AG20443 (cell line): ENCODE results near the gene FCAMR.
A peak's percentile ranks its signal among the peaks of the same experiment; 100 is the strongest.

Experiments used
- DNase-seq: peaks from one replicate; pipeline ENCODE4 v3.0.0; 2012; ENCODE audit warnings: low spot score, mixed read lengths

FCAMR gene

DNA sequence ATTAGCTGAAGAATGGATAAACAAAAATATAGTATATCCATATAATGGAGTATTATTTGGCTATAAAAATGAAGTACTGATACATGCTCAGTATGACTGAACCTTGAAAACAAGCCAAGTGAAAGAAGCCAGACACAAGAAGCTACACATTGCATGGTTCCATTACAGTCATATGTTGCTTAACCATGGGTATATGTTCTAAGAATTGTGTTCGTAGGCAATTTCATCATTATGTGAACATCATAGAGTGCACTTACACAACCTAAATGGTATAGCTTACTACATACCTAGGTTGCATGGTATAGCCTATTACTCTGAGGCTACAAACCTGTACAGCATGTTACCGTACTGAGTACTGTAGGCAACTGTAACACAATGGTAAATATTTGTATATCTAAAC, 28.6 kb upstream of the FCAMR start:
- DNase-seq, result no peak

DNA sequence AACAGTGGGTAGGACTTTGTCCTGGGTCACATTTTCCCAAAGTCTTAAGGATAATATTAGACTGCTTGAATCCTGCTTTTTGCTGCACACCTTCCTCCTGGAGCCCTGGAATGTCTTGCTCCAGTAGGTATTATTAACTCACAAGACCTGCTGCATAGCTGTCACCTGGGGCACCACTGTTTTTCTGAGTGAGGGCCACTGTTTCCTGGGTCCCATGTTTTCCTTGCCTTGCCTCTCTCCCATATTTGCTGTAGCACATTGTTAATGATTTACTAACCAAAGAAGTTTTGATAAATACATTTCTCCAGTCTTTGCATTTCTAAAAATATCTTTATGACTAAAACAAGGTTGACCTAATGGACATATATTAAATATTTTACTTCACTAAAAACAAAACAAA, 22.5 kb upstream of the FCAMR start:
- no peak for DNase-seq

DNA sequence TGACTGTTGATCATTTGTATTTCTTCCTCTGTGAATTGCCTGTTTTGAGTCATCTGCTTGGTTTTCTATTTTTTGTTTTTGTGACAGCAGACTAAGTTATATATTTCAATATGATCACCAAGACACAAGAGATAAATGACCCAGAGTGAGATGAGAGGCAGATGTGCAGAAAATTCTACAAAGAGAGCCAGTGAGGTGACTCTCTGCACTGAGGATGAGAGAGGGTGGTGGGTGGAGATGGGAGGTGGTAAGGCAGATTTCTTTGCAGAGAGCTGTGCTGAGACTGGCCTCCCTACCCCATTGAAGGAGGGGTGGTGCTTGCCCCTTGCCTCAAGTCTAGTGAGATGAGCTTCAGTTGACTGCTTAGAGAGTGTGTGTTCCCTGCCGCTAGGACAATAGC, 17.6 kb upstream of the FCAMR start:
- DNase-seq, result no peak

DNA sequence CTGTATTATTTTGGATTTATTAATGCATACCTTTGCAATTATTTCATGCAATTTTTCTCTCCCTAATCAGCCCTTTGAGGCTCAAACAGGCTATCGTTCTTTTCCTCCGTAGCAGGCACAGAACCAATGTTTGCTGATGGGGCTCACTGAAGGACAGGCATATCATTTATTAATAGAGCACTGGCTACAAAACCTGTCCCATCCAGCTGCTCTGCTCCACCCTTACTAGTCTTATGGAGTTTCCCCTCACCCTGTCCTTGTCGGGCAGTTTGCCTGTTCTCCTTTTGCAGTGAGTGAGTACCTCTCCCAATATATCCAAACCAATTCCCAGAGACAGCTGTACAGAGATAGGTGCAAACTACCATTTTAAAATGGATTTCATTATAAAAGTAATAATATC, 16.6 kb upstream of the FCAMR start:
- DNase-seq, result no peak

DNA sequence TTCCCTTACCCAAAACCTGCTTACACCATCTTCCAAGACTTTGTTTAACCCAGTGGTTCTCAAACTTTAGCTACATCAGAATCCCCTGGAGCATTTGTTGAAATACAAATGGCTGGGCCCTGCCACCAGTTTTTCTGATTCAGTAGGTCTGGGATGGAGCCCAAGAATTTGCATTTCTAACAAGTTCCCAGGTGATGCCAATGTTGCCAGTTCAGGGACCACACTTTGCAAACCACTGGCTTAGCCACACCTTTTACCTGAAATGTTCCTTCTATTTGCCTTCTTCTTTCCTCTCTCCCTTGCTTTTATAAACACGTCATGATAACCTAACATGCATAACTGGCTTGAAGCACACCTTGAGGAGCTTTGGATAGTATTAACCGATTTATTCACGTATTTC, 16.1 kb upstream of the FCAMR start:
- no peak for DNase-seq

DNA sequence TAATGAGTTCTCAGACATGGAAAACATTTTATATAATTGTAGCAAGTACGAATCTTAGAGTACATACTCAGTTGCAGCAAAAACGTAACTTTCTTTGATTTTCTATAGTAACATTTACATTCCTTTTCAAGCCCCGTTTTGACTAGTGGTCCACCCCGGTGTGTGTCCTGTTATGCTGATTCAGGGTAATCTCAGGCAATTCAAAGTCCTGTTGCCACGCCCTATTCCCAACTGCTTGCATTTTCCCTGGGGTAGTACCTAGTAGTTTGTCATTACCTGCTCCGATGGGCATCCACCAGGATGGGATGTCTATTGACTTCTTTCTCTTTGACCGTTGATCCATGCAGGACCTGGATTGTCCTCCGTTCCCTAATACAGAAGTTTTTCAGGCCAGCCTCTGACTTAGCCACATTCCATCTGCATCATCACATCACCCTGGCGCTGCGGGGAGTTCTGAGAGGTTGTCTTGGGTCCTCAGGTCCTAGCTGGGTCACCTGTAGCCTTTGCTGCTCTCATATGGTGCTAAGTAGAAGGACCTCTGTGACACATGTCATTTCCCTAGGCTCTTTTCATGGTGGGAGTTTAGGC, 15.0 kb upstream of the FCAMR start:
- no peak for DNase-seq

DNA sequence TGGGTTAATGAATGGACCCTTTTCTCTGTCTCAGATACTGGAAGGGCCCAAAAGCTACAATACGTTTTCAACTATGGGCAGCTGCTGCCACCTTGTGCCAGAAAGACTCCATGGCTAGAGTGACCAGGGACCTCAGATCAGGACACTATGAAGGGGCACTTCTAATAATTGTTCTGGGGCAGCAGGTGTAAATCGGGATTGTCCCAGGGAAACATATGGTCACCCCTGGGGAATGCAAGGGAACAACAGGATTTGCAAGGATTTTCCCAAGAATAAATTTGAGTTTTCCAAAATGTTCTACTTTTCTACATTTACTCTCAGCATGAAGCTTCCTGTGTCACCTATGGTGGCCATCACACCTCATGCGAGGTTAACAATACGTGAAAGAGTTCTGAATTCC, 12.0 kb upstream of the FCAMR start:
- peak; percentile 82 for DNase-seq

DNA sequence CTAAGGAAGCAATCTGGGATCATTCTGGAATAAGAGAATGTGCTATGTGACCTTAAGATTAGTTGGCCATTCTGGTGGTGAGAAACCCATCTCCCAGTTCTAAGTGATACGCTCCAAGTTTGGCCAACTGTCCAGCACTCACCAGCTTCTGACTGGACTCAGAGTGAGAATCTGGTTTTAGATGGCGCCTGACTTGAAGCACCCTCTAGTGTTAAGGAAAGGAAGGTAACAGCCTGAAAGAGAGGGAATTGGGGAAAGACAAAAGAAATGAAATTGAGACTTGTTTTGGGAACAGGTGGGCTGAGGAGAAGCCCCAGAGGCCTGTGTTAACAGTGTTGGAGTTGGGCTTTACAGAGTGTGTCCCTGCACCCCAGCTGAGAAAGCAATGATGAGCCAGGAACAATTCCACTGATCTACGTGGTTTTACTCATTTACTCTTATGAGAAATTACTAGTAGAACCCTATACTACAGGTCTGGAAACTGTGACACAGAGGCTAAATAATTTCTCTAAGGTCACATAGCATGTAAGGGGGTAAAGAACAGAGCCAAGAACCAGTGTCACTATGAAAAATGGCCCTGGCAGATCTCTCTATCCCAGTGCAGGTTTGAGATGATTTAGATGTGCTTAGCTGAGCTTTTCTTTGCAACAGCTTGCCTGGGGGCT, 9.3 kb upstream of the FCAMR start:
- peak; percentile 45 for DNase-seq

DNA sequence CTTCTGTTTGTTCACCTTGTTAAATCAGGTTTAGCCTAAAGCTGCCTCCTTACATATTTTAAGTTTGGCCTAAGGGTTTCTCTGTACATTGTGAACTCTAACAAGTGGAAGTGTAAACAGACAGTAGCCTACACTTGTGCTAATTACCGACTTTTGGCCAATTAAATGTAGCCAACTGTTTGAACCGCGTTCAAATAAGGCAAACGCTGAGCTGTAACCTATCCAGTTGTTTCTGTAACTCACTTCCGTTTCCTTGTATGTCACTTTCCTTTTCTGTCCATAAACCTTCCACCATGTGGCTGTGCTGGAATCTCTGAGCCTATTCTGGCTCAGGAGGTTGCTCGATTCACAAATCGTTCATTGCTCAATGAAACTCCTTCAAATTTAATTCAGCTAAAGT, 8.0 kb upstream of the FCAMR start:
- DNase-seq, result no peak

DNA sequence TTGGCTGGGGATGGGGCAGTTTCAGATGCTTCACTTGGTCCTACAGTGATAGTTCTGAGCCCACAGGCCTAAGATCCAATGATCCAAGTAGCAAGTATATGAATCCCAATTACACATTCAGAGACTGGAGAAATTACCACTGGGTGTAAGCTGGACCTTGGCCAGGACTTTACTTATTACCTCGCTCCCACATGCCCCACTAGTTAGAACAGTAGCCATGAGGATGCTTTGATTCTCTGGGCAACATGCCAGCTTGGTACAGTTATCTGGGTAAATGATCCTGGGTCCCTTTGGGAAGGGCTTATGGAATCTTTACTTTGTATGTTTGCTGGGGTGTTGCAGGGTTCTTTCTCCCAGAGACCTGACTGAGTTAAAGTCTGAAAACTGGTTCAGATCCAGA, 5.0 kb upstream of the FCAMR start:
- no peak for DNase-seq

DNA sequence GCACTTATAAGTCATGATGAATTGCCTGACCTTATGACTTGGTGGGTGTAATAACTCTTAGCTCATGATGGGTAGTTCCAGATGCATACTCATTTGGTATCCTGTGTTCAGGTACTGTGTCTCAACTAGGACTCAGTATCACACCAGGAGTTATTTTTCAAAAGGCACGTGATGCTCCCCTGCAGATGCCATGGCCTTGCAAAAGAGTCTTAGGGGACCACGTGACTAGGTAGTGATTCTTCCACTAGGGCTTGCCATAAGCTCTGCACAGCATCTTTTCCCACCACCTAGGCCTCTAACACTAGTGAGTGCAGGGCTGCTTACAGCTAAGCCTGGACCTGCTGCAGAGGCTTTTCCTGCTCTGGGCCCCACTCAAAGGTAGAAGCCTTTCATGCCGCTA, 3.9 kb upstream of the FCAMR start:
- DNase-seq, result no peak

DNA sequence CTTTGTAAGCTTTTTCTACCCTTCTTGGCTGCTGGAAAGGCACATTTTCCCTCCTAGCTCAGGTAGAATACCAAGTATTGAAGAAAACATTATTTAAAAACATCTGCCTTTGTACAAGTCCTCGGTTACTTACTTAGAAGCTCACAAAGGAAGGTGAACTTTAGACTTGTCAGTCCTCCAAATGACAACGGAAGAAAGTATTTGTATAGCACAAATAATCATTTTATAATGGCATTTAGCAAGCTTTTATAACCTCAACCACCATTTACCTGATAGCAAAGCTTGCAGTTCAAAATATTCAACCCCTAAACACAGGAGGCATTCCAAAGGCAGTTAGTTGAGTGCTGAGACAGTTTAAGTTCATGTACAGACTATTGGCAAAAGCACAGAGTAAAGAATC, 2.5 kb upstream of the FCAMR start:
- no peak for DNase-seq

DNA sequence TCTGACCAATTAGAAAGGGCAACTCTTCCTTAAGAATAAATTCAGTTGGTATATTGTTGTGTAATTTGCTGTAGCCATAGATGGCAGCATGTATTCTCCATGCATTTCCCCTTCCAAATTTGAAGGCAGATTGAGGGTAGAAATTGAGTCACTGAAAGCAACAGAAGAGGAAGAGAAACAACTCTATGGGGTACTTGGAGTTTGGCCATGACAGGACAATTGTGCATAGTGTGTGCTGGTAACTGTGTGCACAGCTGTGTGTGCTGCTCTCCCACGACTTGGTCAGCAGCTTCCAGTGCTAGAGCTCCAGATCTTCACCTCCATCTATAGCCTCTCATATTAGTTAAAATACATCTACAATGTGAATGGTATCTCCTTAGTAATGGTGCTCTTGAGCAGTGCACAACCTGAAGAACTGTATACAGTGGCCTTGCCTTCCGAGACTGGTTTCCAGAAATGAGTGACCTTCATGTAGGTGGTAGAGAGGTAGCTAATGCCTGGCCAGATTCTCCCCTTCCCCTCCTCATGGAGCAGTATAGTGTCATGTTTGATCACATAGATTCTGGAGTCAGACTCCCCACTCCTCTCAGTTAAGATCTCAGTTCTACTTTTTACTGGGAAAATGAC, 882 bp upstream of the FCAMR start:
- no peak for DNase-seq

DNA sequence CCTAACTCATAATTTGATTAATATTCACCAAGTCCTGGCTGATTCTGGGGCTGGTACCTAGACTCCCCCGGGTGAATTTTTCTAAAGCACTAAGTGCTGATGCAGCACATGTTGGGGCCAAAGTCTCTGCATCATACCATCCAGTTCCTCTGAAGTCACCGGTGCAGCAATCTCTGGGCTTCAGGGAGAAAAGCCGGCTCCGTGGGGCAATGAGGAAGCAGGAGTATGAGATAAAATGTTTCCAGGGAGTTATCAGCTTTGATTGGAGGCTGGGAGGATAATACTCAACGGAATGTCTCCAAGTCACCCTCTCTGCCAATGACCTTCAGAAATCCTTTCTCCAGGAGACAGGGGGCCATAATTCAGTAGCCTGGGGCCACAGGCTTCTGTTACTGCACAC, 1.2 kb downstream of the FCAMR start:
- DNase-seq, result no peak

DNA sequence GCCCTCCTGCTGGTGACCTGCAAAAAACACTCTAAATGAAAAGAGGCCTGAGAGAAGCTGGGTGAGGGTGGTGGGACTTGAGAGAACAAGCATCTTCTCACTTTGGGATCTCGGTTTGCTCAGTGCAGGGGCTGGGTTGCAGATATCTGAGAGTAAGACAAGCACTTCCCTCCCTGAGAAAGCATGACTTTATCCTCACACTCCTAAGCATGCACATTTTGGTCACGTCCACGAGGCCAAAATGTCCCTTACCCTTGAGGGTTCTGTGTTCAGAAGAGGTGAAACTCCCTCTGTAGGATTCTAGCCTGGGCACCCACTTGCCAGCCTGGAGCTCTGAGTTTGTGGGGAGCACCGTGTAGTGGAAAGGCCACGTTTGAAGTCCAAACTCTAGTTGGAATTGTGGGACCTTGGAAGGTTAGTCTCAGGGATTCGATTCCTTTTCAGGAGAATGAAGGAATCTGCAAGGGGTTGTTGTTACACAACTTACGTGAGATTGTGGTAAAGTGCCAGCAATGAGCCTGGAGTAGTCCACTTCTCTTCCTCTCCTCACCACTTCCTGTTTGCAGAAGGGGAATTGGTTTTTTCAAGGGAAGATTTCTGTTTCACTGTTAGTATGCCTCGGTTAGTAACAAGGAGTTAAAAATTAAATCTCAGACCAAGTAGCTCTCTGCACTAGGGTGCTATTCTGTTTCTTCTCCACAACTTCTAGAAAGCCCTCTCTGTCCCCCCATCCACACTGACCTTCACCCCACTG, 3.0 kb downstream of the FCAMR start:
- DNase-seq, result peak; percentile 40

DNA sequence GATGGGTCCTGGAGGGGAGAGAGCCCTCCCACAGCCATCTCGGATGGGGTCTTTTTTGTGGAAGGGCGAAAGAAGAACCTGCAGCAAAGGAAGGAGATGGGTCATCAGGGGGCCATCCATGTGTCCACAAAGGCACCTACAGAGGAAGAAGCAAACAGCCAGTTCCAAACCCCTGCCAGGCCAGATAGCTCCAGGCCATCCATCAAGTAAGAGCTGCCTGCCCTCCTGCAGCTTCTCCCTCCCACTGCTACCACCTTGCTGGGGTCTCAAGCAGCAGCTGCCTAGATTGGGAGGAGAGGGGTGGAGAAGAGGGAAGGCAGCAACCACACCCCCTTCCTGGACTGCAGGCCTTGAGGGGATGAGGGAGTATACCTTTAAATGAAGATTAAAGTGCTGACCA, 4.5 kb downstream of the FCAMR start:
- no peak for DNase-seq

DNA sequence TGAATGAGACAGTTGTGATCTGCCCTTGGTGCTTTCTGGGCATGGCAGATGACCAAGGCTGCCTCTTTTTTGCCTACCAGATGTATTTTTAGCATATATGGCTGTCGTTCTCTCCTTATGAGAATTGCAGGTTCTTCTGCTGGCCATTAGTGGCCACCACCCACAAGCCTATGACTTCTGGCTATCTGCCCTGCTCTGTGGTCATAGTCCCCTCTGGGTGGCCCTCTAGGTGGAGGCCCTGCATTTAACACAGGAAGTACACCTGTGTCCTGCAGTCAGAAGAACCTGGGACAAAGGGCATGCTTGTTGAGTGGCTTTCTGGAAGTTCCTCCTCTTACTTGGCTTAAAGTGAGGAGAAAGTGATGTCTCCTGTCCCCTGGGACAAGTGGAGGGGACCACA, 6.5 kb downstream of the FCAMR start:
- DNase-seq, result no peak

DNA sequence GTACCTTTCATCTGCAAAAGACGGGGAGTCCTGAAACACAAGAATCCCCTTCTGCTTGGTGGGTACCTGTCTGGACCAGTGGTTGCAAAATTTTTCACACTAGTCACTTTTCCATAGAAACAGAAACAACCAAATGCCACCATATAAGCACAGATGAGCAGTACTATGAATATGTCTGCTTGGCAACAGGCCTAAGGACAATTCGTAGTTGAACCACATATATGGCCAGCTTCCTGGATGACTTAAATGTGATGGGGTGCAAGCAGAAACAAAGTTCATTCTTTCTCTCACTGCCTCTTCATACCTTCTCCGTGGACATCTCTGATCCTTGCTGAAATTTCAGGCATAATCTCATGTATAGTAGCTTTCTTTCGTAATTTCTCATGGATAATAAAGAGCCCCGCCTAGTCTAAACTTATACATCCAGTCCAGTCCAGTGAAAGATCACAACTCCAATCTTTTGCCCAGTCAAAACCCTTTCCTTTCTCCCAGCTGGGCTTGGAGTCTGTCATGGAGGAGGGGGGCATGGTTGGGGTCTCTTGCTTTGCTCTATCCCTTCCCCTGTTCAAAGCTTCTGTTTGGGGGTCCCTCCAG, 7.0 kb downstream of the FCAMR start:
- no peak for DNase-seq

DNA sequence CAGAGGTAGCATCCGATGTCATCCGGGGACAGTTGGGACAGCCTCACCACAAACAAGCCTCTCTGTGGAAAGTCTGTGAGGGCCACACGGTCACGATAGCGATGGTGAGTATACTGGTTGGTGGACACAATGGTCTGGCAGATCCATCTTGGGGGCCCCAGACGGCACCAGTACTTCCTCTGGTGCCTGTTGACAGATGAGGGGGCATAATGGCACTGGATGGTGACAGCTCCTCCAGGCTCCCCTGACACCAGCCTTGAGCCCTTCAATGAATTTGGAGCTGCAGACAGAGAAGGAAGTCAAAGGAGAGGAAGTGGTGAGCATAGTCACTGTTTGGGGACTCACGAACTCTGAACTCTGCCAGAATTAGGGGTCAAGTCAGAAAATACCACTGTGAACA, 8.0 kb downstream of the FCAMR start:
- no peak for DNase-seq

DNA sequence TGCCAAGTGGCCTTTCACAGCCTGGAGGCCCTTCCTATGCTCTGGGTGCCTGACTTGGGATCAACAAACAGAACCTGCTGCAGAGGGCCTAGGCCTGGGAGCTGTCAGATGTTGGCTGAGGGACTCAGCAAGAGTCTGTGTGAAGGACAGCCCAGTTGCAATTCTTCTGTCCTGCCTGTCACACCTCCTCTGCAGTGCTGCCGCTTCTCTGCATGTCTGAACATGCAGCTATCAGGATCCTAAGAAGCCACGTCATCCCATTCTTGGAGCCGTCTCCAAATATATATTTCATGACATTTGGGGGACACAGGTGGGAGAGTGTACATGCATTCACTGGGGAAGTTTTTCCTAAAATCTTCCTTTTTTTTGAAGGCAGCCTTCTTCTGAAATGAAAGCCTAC, 8.6 kb downstream of the FCAMR start:
- DNase-seq, result no peak

DNA sequence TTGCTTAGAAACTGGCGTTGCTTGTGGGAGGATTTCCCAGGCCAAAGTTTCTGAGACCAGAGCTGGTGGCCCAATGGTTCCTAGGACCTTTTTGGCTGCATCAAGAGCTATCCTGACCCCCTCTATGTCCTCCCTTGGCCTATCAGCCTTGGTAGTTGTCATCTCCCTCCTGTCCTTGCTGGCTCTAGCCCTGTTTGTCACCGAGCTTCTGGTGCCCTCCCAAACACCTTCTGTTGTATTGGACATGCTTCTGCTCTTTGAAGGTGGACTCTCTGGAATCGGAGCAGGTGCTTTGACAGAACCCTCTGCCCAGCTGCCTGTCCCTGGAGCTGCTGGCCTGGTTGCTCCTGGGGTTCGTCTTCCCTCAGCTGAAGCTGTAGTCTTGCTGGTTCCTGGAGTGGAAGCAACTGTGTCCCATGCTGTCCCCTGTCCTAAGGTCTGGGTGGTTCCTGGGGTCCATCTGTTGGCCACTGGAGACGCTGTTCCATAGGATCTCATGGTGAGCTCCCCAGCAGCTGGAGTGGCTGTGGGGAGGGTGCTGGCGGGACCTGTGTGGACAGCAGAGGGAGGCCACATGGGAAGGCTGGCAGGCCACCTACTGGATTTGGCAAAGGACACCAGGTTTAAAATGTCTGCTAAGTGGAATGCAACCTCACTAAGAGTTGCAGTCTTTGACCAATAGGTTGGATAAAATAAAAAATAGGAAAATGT, 9.4 kb downstream of the FCAMR start:
- DNase-seq, result no peak

DNA sequence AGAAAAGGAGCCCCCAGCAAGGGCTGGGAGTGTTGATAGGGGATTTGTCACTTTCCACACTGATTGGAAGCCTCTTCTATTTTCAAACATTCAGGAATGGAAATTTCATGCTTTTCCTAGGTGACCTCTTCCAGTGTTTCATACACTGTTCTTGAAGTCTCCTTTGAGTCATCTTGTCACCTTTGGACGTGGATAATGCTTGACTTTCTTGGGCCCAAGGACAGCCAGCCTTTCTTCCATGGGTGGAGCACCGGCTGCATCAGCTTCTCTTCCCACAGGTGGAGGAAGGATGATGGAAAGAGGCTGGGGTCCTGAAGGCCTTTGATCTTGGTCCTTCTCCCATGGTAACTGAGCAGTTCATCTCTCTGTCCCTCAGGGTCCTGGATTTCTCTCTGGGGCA, 12.1 kb downstream of the FCAMR start:
- DNase-seq, result no peak
